ENCODE measurements around the gene CLEC11A.

DNA sequence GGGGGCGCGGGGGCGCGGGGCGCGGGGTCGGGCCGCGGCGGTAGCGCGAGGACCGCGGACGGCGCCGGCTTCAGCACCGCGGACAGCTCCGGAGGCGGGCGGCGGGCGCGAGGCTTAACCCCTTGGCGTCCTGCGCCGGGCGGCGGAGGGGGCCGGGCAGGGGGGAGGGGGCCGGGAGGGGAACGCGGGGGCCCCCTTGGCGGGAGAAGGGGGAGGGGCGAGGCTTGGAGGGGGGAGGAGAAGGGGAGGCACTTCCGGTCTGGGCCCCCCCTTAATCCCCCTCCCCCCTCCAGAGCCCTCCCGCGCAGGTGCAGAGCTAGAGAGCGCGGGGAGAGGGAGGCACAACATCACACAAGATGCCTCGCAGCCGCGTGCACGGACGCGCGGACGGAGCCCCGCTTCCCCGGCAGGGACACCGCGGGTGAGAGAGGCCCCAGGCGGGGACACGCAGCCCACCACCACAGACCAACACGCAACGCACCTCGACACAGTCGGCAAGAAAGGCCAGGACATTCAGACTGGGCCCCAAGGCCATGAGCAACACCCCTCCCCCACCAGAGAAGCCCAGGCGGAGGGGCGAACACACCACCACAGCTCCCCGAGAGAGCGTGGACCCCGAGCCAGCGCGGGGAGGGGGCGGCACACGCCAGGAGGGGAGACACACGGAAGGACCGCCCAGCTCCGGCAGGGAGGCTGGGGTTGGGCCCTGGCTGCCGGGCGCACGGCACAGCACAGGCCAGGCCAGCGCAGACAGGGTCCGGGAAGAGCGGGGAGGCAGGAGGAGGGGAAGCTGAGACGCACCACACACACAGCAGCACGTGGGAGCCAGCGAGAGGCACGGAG, 27.7 kb upstream of the CLEC11A start:
- no peak for TF ChIP-seq EZH2phosphoT487 (IDR thresholded peaks at IDR 0.05; ENCODE audit: low read depth)
- TF ChIP-seq, protein P1, sequence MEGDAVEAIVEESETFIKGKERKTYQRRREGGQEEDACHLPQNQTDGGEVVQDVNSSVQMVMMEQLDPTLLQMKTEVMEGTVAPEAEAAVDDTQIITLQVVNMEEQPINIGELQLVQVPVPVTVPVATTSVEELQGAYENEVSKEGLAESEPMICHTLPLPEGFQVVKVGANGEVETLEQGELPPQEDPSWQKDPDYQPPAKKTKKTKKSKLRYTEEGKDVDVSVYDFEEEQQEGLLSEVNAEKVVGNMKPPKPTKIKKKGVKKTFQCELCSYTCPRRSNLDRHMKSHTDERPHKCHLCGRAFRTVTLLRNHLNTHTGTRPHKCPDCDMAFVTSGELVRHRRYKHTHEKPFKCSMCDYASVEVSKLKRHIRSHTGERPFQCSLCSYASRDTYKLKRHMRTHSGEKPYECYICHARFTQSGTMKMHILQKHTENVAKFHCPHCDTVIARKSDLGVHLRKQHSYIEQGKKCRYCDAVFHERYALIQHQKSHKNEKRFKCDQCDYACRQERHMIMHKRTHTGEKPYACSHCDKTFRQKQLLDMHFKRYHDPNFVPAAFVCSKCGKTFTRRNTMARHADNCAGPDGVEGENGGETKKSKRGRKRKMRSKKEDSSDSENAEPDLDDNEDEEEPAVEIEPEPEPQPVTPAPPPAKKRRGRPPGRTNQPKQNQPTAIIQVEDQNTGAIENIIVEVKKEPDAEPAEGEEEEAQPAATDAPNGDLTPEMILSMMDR (IDR thresholded peaks at IDR 0.05; ENCODE audit: low read depth, low read length) = no peak

Measured in OCI-LY3 (cell line).